HG03280 (cell line): ENCODE results near the gene WBP4.
"Not testable (repeated sequence)": the region's sequence is repeated elsewhere in the genome, so short reads cannot be mapped to it uniquely, and the experiment has no call there.

Experiments
- ATAC-seq: cut with Tn5 transposase; IDR thresholded peaks from one replicate; pipeline ENCODE4 v1.9.1; 2021; ENCODE audit warnings: mild to moderate bottlenecking, moderate library complexity; ENCODE audit not compliant: unreplicated experiment

WBP4 gene

GRCh38 chr13:41042419-41042818, 18.9 kb upstream of the WBP4 start:
- ATAC-seq = not testable (repeated sequence)

GRCh38 chr13:41048640-41049039, 12.7 kb upstream of the WBP4 start:
- no peak for ATAC-seq

- no peak for ATAC-seq
Observed at GRCh38 chr13:41049480-41050440, 11.5 kb upstream of the WBP4 start.

GRCh38 chr13:41052441-41052840, 8.9 kb upstream of the WBP4 start:
- no peak for ATAC-seq

GRCh38 chr13:41053384-41053826, 7.9 kb upstream of the WBP4 start:
- peak; percentile 44 for ATAC-seq

GRCh38 chr13:41054212-41054877, 7.0 kb upstream of the WBP4 start:
- no peak for ATAC-seq

GRCh38 chr13:41054919-41055619, 6.2 kb upstream of the WBP4 start:
- no peak for ATAC-seq

- ATAC-seq = no peak
Observed at GRCh38 chr13:41056194-41056593, 5.1 kb upstream of the WBP4 start.

GRCh38 chr13:41056826-41057711, 4.2 kb upstream of the WBP4 start:
- ATAC-seq = no peak

GRCh38 chr13:41058295-41059070, 2.8 kb upstream of the WBP4 start:
- ATAC-seq = no peak

- ATAC-seq = no peak
Observed at GRCh38 chr13:41059456-41060081, 1.7 kb upstream of the WBP4 start.

GRCh38 chr13:41060082-41060723, 1.1 kb upstream of the WBP4 start:
- ATAC-seq = peak; percentile 38

GRCh38 chr13:41060724-41061074, 610 bp upstream of the WBP4 start:
- peak; percentile 32 for ATAC-seq

GRCh38 chr13:41061914-41062837, 867 bp downstream of the WBP4 start:
- peak; percentile 27 for ATAC-seq

GRCh38 chr13:41064493-41064892, 3.2 kb downstream of the WBP4 start:
- no peak for ATAC-seq

- ATAC-seq = no peak
Observed at GRCh38 chr13:41065078-41065477, 3.8 kb downstream of the WBP4 start.

- ATAC-seq = no peak
Observed at GRCh38 chr13:41074523-41074922, 13.2 kb downstream of the WBP4 start.

GRCh38 chr13:41075034-41075433, 13.7 kb downstream of the WBP4 start:
- ATAC-seq = no peak
